PC-3 (cell line): ENCODE results near the gene MYH14. TPM values are rescaled to one million over a fixed set of nuclear protein-coding genes. Genes with fewer than 3 reads are reported as not detected.
A peak's percentile ranks its signal among the peaks of the same experiment; 100 is the strongest.
"Not testable (repeated sequence)": the region's sequence is repeated elsewhere in the genome, so short reads cannot be mapped to it uniquely, and the experiment has no call there.

Experiments used
- ATAC-seq: fragments of 200-7000 bp; cut with Tn5 transposase; 2 replicates; pipeline ENCODE4 v1.9.1; 2020; ENCODE audit warnings: mild to moderate bottlenecking, moderate library complexity
- BruUV-seq: library from RNA; stranded (reverse); fragments of 400-500 nt; replicated peaks from 2 replicates; lab custom pipeline; 2021; lab: Mats Ljungman, UMichigan
- CTCF ChIA-PET: fragments of 300-600 bp; sonication (Branson Sonifier 250); formaldehyde crosslinking; loops from one replicate; lab custom pipeline; 2022; ENCODE audit warnings: antibody characterized with exemption; lab: Charles Lee
- POLR2A ChIA-PET: fragments of 300-600 bp; sonication (Branson Sonifier 250); formaldehyde crosslinking; loops from one replicate; lab custom pipeline; 2022; ENCODE audit warnings: antibody characterized with exemption; ENCODE audit not compliant: unreplicated experiment; lab: Charles Lee
- DNase-seq: peaks from one replicate; pipeline ENCODE4 v3.0.0-alpha.2; 2015
- H2AFZ ChIP-seq: fragments of 300-600 bp; sonication (generic); 2 replicates; pipeline ENCODE4 v1.6.0; 2016; ENCODE audit warnings: antibody characterized with exemption, low read length
- H3F3A ChIP-seq: fragments of 300-600 bp; sonication (generic); one replicate; pipeline ENCODE4 v1.6.0; 2017; ENCODE audit warnings: antibody characterized with exemption, low read length, control low read depth, mild to moderate bottlenecking; ENCODE audit not compliant: unreplicated experiment
- H3K27ac ChIP-seq: fragments of 300-600 bp; sonication (generic); 2 replicates; pipeline ENCODE4 v1.5.1; 2016; ENCODE audit warnings: mild to moderate bottlenecking, low read length
- H3K27me3 ChIP-seq: fragments of 300-600 bp; sonication (generic); 2 replicates; pipeline ENCODE4 v1.6.1; 2016; ENCODE audit warnings: low read length, mixed read lengths
- H3K36me3 ChIP-seq: fragments of 300-600 bp; sonication (generic); 2 replicates; pipeline ENCODE4 v1.6.1; 2016; ENCODE audit warnings: low read depth, mixed run types, low read length, mixed read lengths
- H3K4me1 ChIP-seq: fragments of 300-600 bp; sonication (generic); 2 replicates; pipeline ENCODE4 v1.5.1; 2016; ENCODE audit warnings: low read length; ENCODE audit not compliant: insufficient read depth
- H3K4me2 ChIP-seq: fragments of 300-600 bp; sonication (generic); 2 replicates; pipeline ENCODE4 v1.6.0; 2016; ENCODE audit warnings: low read length
- H3K4me3 ChIP-seq: fragments of 300-600 bp; sonication (generic); 2 replicates; pipeline ENCODE4 v1.5.1; 2016; ENCODE audit warnings: mild to moderate bottlenecking, low read length, mixed read lengths
- H3K79me2 ChIP-seq: fragments of 300-600 bp; sonication (generic); 2 replicates; pipeline ENCODE4 v1.6.1; 2017; ENCODE audit warnings: low read length, mixed read lengths
- H3K9ac ChIP-seq: fragments of 300-600 bp; sonication (generic); 2 replicates; pipeline ENCODE4 v1.6.0; 2016; ENCODE audit warnings: mild to moderate bottlenecking, low read length
- H3K9me2 ChIP-seq: fragments of 300-600 bp; sonication (generic); replicated peaks from 2 replicates; pipeline ENCODE4 v1.6.1; 2016; ENCODE audit warnings: mixed run types, low read length, mixed read lengths
- H3K9me3 ChIP-seq: fragments of 300-600 bp; sonication (generic); 2 replicates; pipeline ENCODE4 v1.6.1; 2016; ENCODE audit warnings: low read length, mixed read lengths
- H4K20me1 ChIP-seq: fragments of 300-600 bp; sonication (generic); 2 replicates; pipeline ENCODE4 v1.6.1; 2016; ENCODE audit warnings: low read length, mixed read lengths
- EZH2 ChIP-seq: fragments of 300-600 bp; sonication (generic); IDR thresholded peaks from one replicate; pipeline ENCODE4 v1.6.1; 2017; ENCODE audit warnings: antibody characterized with exemption, mild to moderate bottlenecking, low read length; ENCODE audit not compliant: unreplicated experiment
- EZH2phosphoT487 ChIP-seq: fragments of 300-600 bp; sonication (generic); IDR thresholded peaks from 2 replicates; pipeline ENCODE4 v1.6.1; 2018; ENCODE audit warnings: mild to moderate bottlenecking, antibody characterized with exemption, low read length, borderline replicate concordance
- intact Hi-C: fragments of 100-400 bp; cut with micrococcal nuclease; formaldehyde crosslinking; loops from 2 replicates; pipeline ENCODE4 v1.9.0; 2023
- total RNA-seq: library from RNA; depleted of rRNA; stranded (reverse); fragments of >200 nt; gene quantifications from 2 replicates; pipeline ENCODE4 v1.2.3, GENCODE V29; 2014
- TF ChIP-seq, protein P1 (sequence below): fragments of 300-600 bp; sonication (generic); conservative IDR thresholded peaks from 2 replicates; pipeline ENCODE4 v1.5.1; 2017; ENCODE audit warnings: antibody characterized with exemption, low read depth, mild to moderate bottlenecking, low read length

MYH14 gene
- total RNA-seq, 1 experiment from 2014 or later = 20.2 TPM

DNA sequence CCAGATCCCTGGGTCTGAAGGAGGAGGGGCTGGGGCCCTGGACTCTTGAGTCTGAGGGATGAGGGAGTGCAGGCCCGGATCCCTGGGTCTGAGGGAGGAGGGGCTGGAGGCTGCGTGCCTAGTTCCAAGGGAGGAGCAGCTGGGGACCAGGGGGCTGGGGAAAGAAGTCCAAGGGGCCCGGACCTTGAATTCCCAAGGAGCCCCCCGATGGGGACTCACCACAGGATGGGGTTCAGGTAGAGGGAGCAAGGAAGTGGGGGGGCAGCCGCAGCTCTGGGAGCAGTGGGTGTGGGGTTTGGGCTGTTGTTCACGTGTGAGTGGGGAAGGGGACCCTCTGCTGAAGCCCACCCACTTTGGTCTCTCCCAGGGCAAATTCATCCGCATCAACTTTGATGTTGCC lies 23.1 kb downstream of the MYH14 start:
- intact Hi-C loops = no loop called here
- DNase-seq (no peak), ATAC-seq (no peak)
- Histone ChIP-seq H2AFZ (no peak overlapping the region), H3K9me3 (no peaks in the 10 kb centered on the region), H3K27me3 (no peaks in the 10 kb centered on the region), H3K27ac (no peak overlapping the region), H3K9ac (no peak overlapping the region), H3K9me2 (no peaks in the 10 kb centered on the region), H4K20me1 (no peaks in the 10 kb centered on the region), H3K4me2 (no peak overlapping the region), H3K36me3 (peaks cover 26% of the 10 kb centered on the region), H3F3A (no peaks in the 10 kb centered on the region), H3K4me3 (no peak overlapping the region), H3K4me1 (no peaks in the 10 kb centered on the region), H3K79me2 (no peaks in the 10 kb centered on the region)
- CTCF ChIA-PET = no interaction called here
- TF ChIP-seq, protein P1, sequence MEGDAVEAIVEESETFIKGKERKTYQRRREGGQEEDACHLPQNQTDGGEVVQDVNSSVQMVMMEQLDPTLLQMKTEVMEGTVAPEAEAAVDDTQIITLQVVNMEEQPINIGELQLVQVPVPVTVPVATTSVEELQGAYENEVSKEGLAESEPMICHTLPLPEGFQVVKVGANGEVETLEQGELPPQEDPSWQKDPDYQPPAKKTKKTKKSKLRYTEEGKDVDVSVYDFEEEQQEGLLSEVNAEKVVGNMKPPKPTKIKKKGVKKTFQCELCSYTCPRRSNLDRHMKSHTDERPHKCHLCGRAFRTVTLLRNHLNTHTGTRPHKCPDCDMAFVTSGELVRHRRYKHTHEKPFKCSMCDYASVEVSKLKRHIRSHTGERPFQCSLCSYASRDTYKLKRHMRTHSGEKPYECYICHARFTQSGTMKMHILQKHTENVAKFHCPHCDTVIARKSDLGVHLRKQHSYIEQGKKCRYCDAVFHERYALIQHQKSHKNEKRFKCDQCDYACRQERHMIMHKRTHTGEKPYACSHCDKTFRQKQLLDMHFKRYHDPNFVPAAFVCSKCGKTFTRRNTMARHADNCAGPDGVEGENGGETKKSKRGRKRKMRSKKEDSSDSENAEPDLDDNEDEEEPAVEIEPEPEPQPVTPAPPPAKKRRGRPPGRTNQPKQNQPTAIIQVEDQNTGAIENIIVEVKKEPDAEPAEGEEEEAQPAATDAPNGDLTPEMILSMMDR = no peak
- TF ChIP-seq EZH2 = no peak
- no peak for TF ChIP-seq EZH2phosphoT487
- no TSS peak for BruUV-seq
- POLR2A ChIA-PET = no interaction called here

GRCh38 chr19:50228153-50228552 lies 24.7 kb downstream of the MYH14 start:
- H3K9me3 ChIP-seq, ATAC-seq, H3K4me1 ChIP-seq, H3K4me3 ChIP-seq, H4K20me1 ChIP-seq, CTCF ChIA-PET, H3K4me2 ChIP-seq, H3K27me3 ChIP-seq, H3K27ac ChIP-seq, H3K79me2 ChIP-seq, BruUV-seq, H3K9ac ChIP-seq, intact Hi-C loops, H2AFZ ChIP-seq, H3F3A ChIP-seq, H3K9me2 ChIP-seq, DNase-seq: not testable (repeated sequence)
- H3K36me3 ChIP-seq = peaks cover 18% of the 10 kb centered on the region
- POLR2A ChIA-PET = interaction anchor here (1.2 kb wide), 1 partner anchor 16 kb away, joined by 7 read pairs; no protein-coding TSS in a partner anchor

DNA sequence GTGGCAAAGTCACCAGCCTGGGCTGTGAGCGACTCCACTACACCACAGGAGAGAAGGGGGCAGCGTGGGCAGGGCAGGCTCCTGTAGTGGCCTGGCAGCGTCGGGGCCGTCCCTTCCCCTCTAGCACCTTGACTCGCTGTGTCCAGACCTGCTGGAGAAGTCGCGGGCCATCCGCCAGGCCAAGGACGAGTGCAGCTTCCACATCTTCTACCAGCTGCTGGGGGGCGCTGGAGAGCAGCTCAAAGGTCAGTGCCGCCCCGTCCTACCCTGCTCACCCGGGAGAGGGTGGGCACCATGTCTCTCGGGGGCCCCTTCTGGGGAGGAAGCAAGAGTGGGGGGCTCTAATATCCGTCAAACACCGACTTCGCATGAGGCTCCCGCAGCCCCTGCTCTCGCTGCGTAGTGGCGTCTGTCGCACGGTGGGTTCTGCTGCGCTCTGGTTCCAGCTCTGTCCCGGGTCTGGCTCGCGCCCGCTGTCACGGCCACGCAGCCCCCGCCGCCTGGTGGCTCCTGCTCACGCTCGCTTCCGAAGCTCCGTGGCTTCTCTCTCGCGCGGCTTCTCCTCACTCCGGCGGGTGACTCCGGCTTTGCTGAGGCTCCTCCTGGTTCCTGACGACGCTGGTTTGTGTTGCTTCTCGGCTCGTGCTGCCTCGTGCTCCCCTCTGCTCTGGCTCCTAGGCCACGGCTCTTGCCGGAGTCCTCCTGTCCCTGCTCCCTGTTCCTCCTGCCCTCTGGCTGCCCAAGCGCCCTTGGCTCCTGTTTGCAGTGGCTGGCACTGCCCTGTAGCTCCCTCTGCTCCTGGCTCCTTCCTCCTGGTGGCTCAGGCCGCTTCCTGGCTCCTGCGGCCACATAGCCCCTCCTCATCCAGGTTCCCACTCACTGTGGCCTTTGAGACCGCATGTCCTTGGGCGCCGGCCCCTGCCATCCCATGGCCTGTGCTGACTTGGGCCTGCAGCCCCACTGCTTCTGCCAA lies 27.2 kb downstream of the MYH14 start:
- TF ChIP-seq, protein P1 = peak; percentile 42
- TF ChIP-seq EZH2phosphoT487 (no peak), EZH2 (no peak)
- no peaks in the 10 kb centered on the region for H4K20me1 ChIP-seq
- H3K36me3 ChIP-seq = no peaks in the 10 kb centered on the region; the same call in 1 of the 2 replicates
- no peak overlapping the region for H3K9ac ChIP-seq
- DNase-seq (no peak), ATAC-seq (no peak)
- H3K4me2 ChIP-seq = no peak overlapping the region
- H3K79me2 ChIP-seq = no peaks in the 10 kb centered on the region
- H3K9me2 ChIP-seq = no peaks in the 10 kb centered on the region
- no peak overlapping the region for H2AFZ ChIP-seq
- ChIA-PET CTCF (no interaction called here), POLR2A (no interaction called here)
- no peak overlapping the region for H3K27ac ChIP-seq
- no peaks in the 10 kb centered on the region for H3K27me3 ChIP-seq
- H3K4me3 ChIP-seq = no peak overlapping the region
- H3K4me1 ChIP-seq = no peaks in the 10 kb centered on the region
- BruUV-seq = no TSS peak
- H3K9me3 ChIP-seq = no peaks in the 10 kb centered on the region
- no peaks in the 10 kb centered on the region for H3F3A ChIP-seq
- intact Hi-C loops = no loop called here

DNA sequence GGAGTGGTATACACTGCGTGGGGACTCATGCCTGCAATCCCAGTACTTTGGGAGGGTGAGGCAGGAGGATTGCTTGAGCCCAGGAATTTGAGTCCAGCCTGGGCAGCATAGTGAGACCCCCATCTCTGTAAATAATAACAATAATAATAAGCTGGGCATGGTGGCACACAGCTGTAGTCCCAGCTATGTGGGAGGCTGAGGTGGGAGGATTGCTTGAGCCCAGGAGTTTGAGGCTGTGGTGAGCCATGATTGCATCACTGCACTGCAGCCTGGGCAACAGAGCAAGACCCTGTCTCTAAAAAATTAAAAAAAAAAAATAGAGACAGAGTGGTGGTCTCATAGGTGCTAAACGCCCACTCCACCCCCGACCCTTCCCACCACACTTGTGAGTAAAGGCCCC lies 28.0 kb downstream of the MYH14 start:
- H2AFZ ChIP-seq, H3F3A ChIP-seq, POLR2A ChIA-PET, H3K27me3 ChIP-seq, H3K36me3 ChIP-seq, H3K9me2 ChIP-seq, H3K4me1 ChIP-seq, H4K20me1 ChIP-seq, H3K4me2 ChIP-seq, BruUV-seq, H3K4me3 ChIP-seq, intact Hi-C loops, ATAC-seq, DNase-seq, H3K27ac ChIP-seq, CTCF ChIA-PET, H3K9me3 ChIP-seq, H3K79me2 ChIP-seq, H3K9ac ChIP-seq: not testable (repeated sequence)
